Measurements from ENCODE around the gene TRAPPC12.

DNA sequence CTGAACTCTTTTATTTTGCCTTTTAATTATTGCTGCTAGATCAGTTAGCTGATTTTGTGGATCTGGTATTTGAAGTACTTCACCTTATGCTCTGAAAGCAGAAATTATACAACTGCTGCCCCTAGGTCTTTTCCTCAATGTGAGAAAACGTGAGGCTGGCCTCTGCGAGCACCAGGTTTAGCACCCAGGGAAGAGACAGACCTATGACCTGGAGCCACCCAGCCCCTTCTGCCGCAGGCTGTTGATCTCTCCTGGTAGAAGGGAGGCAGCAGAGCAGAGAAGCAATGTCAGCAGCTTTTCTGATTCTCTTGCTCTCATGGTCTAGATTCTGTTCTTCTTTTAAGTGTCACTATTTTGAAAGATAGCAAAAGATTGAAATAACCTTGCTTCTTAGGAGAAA is 19.9 kb downstream of the TRAPPC12 start:
- no peak for TF ChIP-seq POLR2A (IDR thresholded peaks at IDR 0.05)
- TF ChIP-seq, protein P1, sequence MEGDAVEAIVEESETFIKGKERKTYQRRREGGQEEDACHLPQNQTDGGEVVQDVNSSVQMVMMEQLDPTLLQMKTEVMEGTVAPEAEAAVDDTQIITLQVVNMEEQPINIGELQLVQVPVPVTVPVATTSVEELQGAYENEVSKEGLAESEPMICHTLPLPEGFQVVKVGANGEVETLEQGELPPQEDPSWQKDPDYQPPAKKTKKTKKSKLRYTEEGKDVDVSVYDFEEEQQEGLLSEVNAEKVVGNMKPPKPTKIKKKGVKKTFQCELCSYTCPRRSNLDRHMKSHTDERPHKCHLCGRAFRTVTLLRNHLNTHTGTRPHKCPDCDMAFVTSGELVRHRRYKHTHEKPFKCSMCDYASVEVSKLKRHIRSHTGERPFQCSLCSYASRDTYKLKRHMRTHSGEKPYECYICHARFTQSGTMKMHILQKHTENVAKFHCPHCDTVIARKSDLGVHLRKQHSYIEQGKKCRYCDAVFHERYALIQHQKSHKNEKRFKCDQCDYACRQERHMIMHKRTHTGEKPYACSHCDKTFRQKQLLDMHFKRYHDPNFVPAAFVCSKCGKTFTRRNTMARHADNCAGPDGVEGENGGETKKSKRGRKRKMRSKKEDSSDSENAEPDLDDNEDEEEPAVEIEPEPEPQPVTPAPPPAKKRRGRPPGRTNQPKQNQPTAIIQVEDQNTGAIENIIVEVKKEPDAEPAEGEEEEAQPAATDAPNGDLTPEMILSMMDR (IDR thresholded peaks at IDR 0.05): no peak

Data from vagina (tissue), 2 donors.